OCI-LY1 (cell line): Measurements from ENCODE around the gene GADD45G.

Experiments used
- H2AFZ ChIP-seq: fragments of 200-600 bp; sonication (generic), shearing (Covaris generic); 2 replicates; pipeline ENCODE4 v1.6.0; 2014; ENCODE audit warnings: antibody characterized with exemption, mild to moderate bottlenecking, low read length
- H3F3A ChIP-seq: fragments of 200-600 bp; sonication (generic), shearing (Covaris generic); 2 replicates; pipeline ENCODE4 v1.6.0; 2014; ENCODE audit warnings: mild to moderate bottlenecking, antibody characterized with exemption, low read length, moderate library complexity; ENCODE audit not compliant: insufficient read depth
- H3K27ac ChIP-seq: fragments of 200-600 bp; sonication (generic); 2 replicates; pipeline ENCODE4 v1.5.1; 2014; ENCODE audit warnings: low read length, mixed run types, mild to moderate bottlenecking, low read depth; ENCODE audit not compliant: poor library complexity, severe bottlenecking
- H3K27me3 ChIP-seq: fragments of 200-600 bp; sonication (generic); 2 replicates; pipeline ENCODE4 v1.6.0; 2014; ENCODE audit warnings: antibody characterized with exemption, mild to moderate bottlenecking, low read length, moderate library complexity; ENCODE audit not compliant: insufficient read depth
- H3K36me3 ChIP-seq: fragments of 200-600 bp; sonication (generic); 2 replicates; pipeline ENCODE4 v1.6.1; 2014; ENCODE audit warnings: mild to moderate bottlenecking, antibody characterized with exemption, low read length, moderate library complexity, mixed read lengths; ENCODE audit not compliant: insufficient read depth
- H3K4me1 ChIP-seq: fragments of 200-600 bp; sonication (generic); 2 replicates; pipeline ENCODE4 v1.5.1; 2014; ENCODE audit warnings: mild to moderate bottlenecking, low read length, moderate library complexity; ENCODE audit not compliant: insufficient read depth, severe bottlenecking
- H3K4me2 ChIP-seq: fragments of 200-600 bp; sonication (generic), shearing (Covaris generic); 2 replicates; pipeline ENCODE4 v1.6.1; 2014; ENCODE audit warnings: low read length
- H3K4me3 ChIP-seq: fragments of 200-600 bp; sonication (generic); 2 replicates; pipeline ENCODE4 v1.5.1; 2014; ENCODE audit warnings: low read length, low read depth, mild to moderate bottlenecking, mixed read lengths; ENCODE audit not compliant: poor library complexity, severe bottlenecking
- H3K79me2 ChIP-seq: fragments of 200-600 bp; shearing (Covaris generic); 2 replicates; pipeline ENCODE4 v1.6.1; 2016; ENCODE audit warnings: mixed run types, low read length, mixed read lengths; ENCODE audit not compliant: insufficient read depth
- H3K9ac ChIP-seq: fragments of 200-600 bp; sonication (generic), shearing (Covaris generic); 2 replicates; pipeline ENCODE4 v1.6.1; 2014; ENCODE audit warnings: mild to moderate bottlenecking, low read length, mixed read lengths
- H3K9me2 ChIP-seq: fragments of 200-600 bp; sonication (generic), shearing (Covaris generic); 2 replicates; pipeline ENCODE4 v1.6.1; 2014; ENCODE audit warnings: low read depth, mild to moderate bottlenecking, low read length, mixed read lengths
- H3K9me3 ChIP-seq: fragments of 200-600 bp; shearing (Covaris generic); 2 replicates; pipeline ENCODE4 v1.6.1; 2014; ENCODE audit warnings: low read length, mixed read lengths
- H4K20me1 ChIP-seq: fragments of 200-600 bp; sonication (generic), shearing (Covaris generic); 2 replicates; pipeline ENCODE4 v1.6.0; 2016; ENCODE audit warnings: mild to moderate bottlenecking, low read length; ENCODE audit not compliant: insufficient read depth
- EZH2 ChIP-seq: fragments of 200-600 bp; sonication (generic), shearing (Covaris generic); IDR thresholded peaks from 2 replicates; pipeline ENCODE4 v1.8.0; 2017; ENCODE audit warnings: borderline replicate concordance, mixed run types, mild to moderate bottlenecking, antibody characterized with exemption, low read length, moderate library complexity, mixed read lengths
- TF ChIP-seq, protein P1 (sequence below): fragments of 200-600 bp; sonication (generic), shearing (Covaris generic); IDR thresholded peaks from 2 replicates; pipeline ENCODE4 v1.5.1; 2017; ENCODE audit warnings: mild to moderate bottlenecking, antibody characterized with exemption, low read length, moderate library complexity, mixed read lengths

The GADD45G gene

DNA sequence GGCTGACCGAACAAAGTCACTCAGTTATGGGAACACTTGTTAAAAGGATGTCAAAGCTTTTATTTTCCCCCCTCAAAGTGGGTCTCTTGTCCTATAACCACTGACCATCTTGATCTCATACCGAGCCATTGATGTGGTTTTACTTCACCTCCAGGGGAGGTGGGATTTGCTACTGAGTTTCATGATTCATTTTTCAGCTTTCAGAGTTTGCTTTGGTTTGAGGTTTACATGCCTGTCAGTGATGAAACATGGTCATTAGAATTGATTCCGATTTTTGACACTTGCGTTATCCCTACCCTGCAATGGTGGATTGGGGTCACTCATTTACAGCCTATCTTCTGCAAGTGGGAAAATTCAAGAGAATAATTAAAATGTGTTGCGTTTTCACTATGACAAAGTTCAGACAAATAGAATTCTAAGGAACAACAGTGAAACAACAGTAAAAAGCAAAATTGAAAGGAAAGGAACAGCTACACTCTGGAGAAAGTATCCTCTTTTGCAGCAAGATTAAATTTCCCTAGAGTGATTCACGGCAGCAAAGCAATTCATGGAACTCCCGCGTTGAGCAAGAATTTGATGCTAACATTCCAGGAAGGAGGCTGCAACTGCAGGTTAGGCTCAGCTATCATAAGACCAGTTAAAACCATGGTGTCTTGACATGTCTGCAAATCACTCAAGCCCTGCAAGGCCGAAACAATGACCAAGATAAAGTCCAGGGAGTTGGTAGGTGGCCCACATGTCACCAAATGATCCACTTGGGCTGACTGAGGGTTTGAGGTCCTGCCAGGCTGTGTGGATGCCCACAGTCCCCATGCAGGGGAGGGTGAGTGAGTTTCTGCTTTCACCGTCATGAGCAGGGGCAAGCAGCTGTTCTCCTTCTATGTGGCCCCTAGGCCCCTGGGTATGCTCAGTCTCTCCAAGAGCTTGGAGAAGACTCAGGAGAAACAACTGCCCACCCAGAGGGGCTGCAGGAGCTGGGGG is 9.4 kb downstream of the GADD45G start:
- Histone ChIP-seq H2AFZ (no peak overlapping the region), H4K20me1 (no peaks in the 10 kb centered on the region), H3K4me2 (no peak overlapping the region), H3K9ac (no peak overlapping the region), H3K36me3 (no peaks in the 10 kb centered on the region), H3K27ac (no peak overlapping the region), H3K9me2 (no peaks in the 10 kb centered on the region), H3K4me1 (no peaks in the 10 kb centered on the region), H3K27me3 (peaks cover 11% of the 10 kb centered on the region; the same call in 1 of the 2 replicates), H3K79me2 (no peaks in the 10 kb centered on the region), H3K4me3 (no peak overlapping the region), H3F3A (no peaks in the 10 kb centered on the region), H3K9me3 (no peaks in the 10 kb centered on the region)
- TF ChIP-seq EZH2, result no peak
- TF ChIP-seq, protein P1, sequence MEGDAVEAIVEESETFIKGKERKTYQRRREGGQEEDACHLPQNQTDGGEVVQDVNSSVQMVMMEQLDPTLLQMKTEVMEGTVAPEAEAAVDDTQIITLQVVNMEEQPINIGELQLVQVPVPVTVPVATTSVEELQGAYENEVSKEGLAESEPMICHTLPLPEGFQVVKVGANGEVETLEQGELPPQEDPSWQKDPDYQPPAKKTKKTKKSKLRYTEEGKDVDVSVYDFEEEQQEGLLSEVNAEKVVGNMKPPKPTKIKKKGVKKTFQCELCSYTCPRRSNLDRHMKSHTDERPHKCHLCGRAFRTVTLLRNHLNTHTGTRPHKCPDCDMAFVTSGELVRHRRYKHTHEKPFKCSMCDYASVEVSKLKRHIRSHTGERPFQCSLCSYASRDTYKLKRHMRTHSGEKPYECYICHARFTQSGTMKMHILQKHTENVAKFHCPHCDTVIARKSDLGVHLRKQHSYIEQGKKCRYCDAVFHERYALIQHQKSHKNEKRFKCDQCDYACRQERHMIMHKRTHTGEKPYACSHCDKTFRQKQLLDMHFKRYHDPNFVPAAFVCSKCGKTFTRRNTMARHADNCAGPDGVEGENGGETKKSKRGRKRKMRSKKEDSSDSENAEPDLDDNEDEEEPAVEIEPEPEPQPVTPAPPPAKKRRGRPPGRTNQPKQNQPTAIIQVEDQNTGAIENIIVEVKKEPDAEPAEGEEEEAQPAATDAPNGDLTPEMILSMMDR, result no peak

DNA sequence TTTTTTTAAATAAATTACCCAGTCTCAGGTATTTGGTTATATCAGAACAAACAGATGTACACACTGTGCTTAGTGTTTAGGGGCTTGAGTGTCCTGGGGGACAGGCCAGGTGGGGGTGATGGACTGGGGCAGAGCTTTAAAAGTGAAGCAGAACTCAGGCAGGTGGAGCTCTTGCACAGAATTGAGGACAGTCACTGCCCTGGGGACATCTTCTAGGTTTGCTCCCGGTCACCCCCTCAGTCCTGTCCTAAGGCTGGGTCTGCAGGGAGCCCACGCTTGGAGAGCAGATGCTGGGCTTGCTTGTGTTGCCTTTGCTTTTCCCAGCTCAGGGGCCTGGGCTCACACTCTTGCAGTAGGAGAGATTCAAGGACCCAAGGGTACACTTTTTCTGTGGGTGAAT is 10.8 kb downstream of the GADD45G start:
- H3K36me3 ChIP-seq, result no peaks in the 10 kb centered on the region
- no peak overlapping the region for H3K4me3 ChIP-seq
- no peaks in the 10 kb centered on the region for H3K4me1 ChIP-seq
- H3K27ac ChIP-seq, result no peak overlapping the region
- TF ChIP-seq EZH2, result no peak
- TF ChIP-seq, protein P1, result no peak
- H3K79me2 ChIP-seq, result no peaks in the 10 kb centered on the region
- no peak overlapping the region for H2AFZ ChIP-seq
- H3K9me3 ChIP-seq, result no peaks in the 10 kb centered on the region
- H3K4me2 ChIP-seq, result no peak overlapping the region
- H4K20me1 ChIP-seq, result no peaks in the 10 kb centered on the region
- H3K9me2 ChIP-seq, result no peaks in the 10 kb centered on the region
- peaks cover 11% of the 10 kb centered on the region; the same call in 1 of the 2 replicates for H3K27me3 ChIP-seq
- no peaks in the 10 kb centered on the region for H3F3A ChIP-seq
- no peak overlapping the region for H3K9ac ChIP-seq

DNA sequence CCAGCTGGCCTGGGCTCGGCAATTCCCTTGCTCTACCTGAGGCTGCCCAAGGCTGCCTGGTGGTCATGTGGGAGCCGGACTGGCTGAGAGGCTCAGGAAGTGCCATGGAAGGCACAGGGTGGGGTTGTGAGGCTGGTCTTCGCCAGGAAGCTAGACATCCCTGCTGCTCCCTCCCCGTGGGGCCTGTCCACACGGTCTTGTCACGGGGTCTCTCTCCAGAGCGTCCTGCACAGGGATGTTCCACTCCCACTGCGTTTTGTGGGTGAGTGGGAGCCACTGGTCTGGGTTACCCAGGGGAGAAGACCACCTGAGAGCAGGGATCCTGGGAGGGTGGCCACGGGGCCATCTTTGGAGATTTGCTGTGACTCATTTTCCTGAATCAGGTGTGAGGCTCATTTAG is 11.6 kb downstream of the GADD45G start:
- Histone ChIP-seq H3K79me2 (no peaks in the 10 kb centered on the region), H3K27ac (no peak overlapping the region), H3K9ac (no peak overlapping the region), H3K4me2 (no peak overlapping the region), H4K20me1 (no peaks in the 10 kb centered on the region), H3K4me1 (no peaks in the 10 kb centered on the region), H3K27me3 (peaks cover 11% of the 10 kb centered on the region; the same call in 1 of the 2 replicates), H3K9me3 (no peaks in the 10 kb centered on the region), H3K9me2 (no peaks in the 10 kb centered on the region), H3K4me3 (no peak overlapping the region), H3K36me3 (no peaks in the 10 kb centered on the region), H2AFZ (no peak overlapping the region), H3F3A (no peaks in the 10 kb centered on the region)
- TF ChIP-seq, protein P1, result no peak
- no peak for TF ChIP-seq EZH2
